Spleen (tissue), 11 donors: ENCODE measurements around the gene ACACB. TPM values are rescaled to one million over a fixed set of nuclear protein-coding genes. Genes with fewer than 3 reads are reported as not detected.

Source experiments
- DNase-seq: peaks from one replicate; pipeline ENCODE4 v3.0.0-alpha.2; 2020
- H3K27ac ChIP-seq, 8 donors: fragments of 200-600 bp; sonication (generic) in 7 of 8; 1 replicate in 4 of 8; 2 replicates in 4 of 8; pipeline versions ENCODE4 v1.5.0 to v1.8.0; 2016 to 2021; ENCODE audit warnings: inconsistent platforms in 4 of 8, mild to moderate bottlenecking in 4 of 8, moderate library complexity in 1 of 8
- H3K27me3 ChIP-seq, 7 donors: fragments of 200-600 bp; sonication (generic) in 6 of 7; replicated peaks in 1 of 7; 1 replicate in 4 of 7; 2 replicates in 3 of 7; pipeline versions ENCODE4 v1.5.0 to v1.8.0; 2016 to 2021; ENCODE audit warnings: inconsistent platforms in 3 of 7, mild to moderate bottlenecking in 1 of 7
- H3K36me3 ChIP-seq, 6 donors: fragments of 200-600 bp; sonication (generic) in 5 of 6; 1 replicate in 4 of 6; 2 replicates in 2 of 6; pipeline versions ENCODE4 v1.5.0 to v1.8.0; 2016 to 2021; ENCODE audit warnings: inconsistent platforms in 2 of 6
- H3K4me1 ChIP-seq, 6 donors: fragments of 200-600 bp; sonication (generic) in 5 of 6; 1 replicate in 3 of 6; 2 replicates in 3 of 6; pipeline versions ENCODE4 v1.5.0 to v1.8.0; 2016 to 2021; ENCODE audit warnings: inconsistent platforms in 3 of 6
- H3K4me3 ChIP-seq, 8 donors: fragments of 200-600 bp; sonication (generic) in 7 of 8; 1 replicate in 4 of 8; 2 replicates in 4 of 8; pipeline versions ENCODE4 v1.5.0 to v1.8.0; 2016 to 2021; ENCODE audit warnings: inconsistent platforms in 4 of 8, mild to moderate bottlenecking in 4 of 8, moderate library complexity in 2 of 8
- H3K9me3 ChIP-seq, 8 donors: fragments of 200-600 bp; sonication (generic) in 7 of 8; 1 replicate in 4 of 8; 2 replicates in 4 of 8; pipeline versions ENCODE4 v1.5.0 to v1.8.0; 2016 to 2021; ENCODE audit warnings: inconsistent platforms in 4 of 8
- CTCF ChIP-seq, 11 experiments: fragments of 200-600 bp in 7 of 11; fragments of 450-650 bp in 4 of 11; sonication (generic) in 4 of 11; IDR thresholded peaks in 8 of 11; conservative IDR thresholded peaks in 3 of 11; 1 replicate in 7 of 11; 2 replicates in 4 of 11; pipeline versions ENCODE4 v1.4.0 to v1.8.0; 2016 to 2021; ENCODE audit warnings: antibody characterized with exemption in 11 of 11, inconsistent platforms in 4 of 11, mild to moderate bottlenecking in 1 of 11
- POLR2A ChIP-seq, 3 donors: fragments of 450-650 bp; IDR thresholded peaks; one replicate each; pipeline ENCODE4 v1.5.1; 2017; ENCODE audit warnings: antibody characterized with exemption in 3 of 3, mild to moderate bottlenecking in 1 of 3
- POLR2AphosphoS5 ChIP-seq, 3 donors: sonication (generic); formaldehyde crosslinking; IDR thresholded peaks; one replicate each; pipeline ENCODE4 v1.5.1; 2017; ENCODE audit warnings: antibody characterized with exemption in 3 of 3
- WGBS, 5 donors: extraction: QIAGEN DNeasy Blood & Tissue Kit in 3 of 5; methylation state at CpG; one replicate each; pipeline versions ENCODE4 v1.1.5 to v1.1.7; 2013 to 2018; 5-methylcytosine and 5-hydroxymethylcytosine counted together
- intact Hi-C: fragments of 100-400 bp; cut with DNase I; formaldehyde crosslinking; loops from one replicate; pipeline ENCODE4 v1.15.0; 2023; ENCODE audit warnings: low total_unique reads
- polyA plus RNA-seq, 3 donors: library from polyadenylated mRNA; stranded (reverse); fragments of 200-250 nt; gene quantifications; one replicate each; pipeline ENCODE4 v1.2.1, GENCODE V29; 2013
- total RNA-seq, 7 donors: library from RNA; depleted of rRNA in 3 of 7; stranded (reverse); fragments of >200 nt in 3 of 7; fragmentation: NEBNext Ultra II Directional in 4 of 7; extraction: Animal tissue kit (Norgen Biotek cat#: 25700) in 4 of 7; gene quantifications; one replicate each; pipeline versions ENCODE4 v1.1.0 to v1.2.1, GENCODE V29; 2016 to 2021
- donor health status: healthy with polysubstance abuse.
- donor health status: DM: no; HTN: no; CAD: no; lungs with moderate emphysema.
- donor health status: DM: no; HTN: no; CAD: no.
- donor health status: Bipolar disorder and iron deficiency.
- donor health status: healthy.
- donor health status: DM: no; HTN: no; CAD: no.
- donor health status: DM: yes; HTN: yes; CAD: no.

Gene ACACB
- total and polyA plus RNA-seq, 10 donors = 2.8 to 111 (median 29.1) TPM

- H3K4me3 ChIP-seq = peak overlapping the region in 6 of 8 donors; percentile 76 to 98 (median 95)
- no peaks in the 10 kb centered on the region for H3K9me3 ChIP-seq
- peaks cover 0 to 41% (median 24%) of the 10 kb centered on the region in 6 donors for H3K36me3 ChIP-seq
- intact Hi-C loops = loop anchor here (10.0 kb wide), 2 partner anchors 435 to 535 kb away; partner anchors contain the start of genes ISCU and SART3
- peaks cover 0 to 8% (median 0%) of the 10 kb centered on the region in 7 donors for H3K27me3 ChIP-seq
- DNase-seq = no peak
- H3K27ac ChIP-seq = peak overlapping the region in 7 of 8 donors; percentile 72 to 90 (median 89)
- 61 to 73% (median 69%) methylated on average over 12 of the region's 12 CpGs for WGBS, 5 donors
- TF ChIP-seq POLR2A (IDR thresholded peaks at IDR 0.05) (no peak), CTCF (IDR thresholded peaks at IDR 0.05 in 8 of 11, conservative IDR thresholded peaks at IDR 0.05 in 3 of 11) (no peak), POLR2AphosphoS5 (IDR thresholded peaks at IDR 0.05) (no peak)
- H3K4me1 ChIP-seq = peaks cover 6 to 49% (median 32%) of the 10 kb centered on the region in 6 donors
These were observed 16.9 kb upstream of the ACACB start for GRCh38 chr12:109099431-109100020.

GRCh38 chr12:109100741-109101140 is 15.6 kb upstream of the ACACB start:
- no peak overlapping the region for H3K4me3 ChIP-seq
- TF ChIP-seq CTCF (IDR thresholded peaks at IDR 0.05 in 8 of 11, conservative IDR thresholded peaks at IDR 0.05 in 3 of 11) = no peak
- no peak for TF ChIP-seq POLR2A (IDR thresholded peaks at IDR 0.05)
- no peak for TF ChIP-seq POLR2AphosphoS5 (IDR thresholded peaks at IDR 0.05)
- intact Hi-C loops = no loop called here
- WGBS, 5 donors = 58 to 91% (median 76%) methylated on average over 4 of the region's 4 CpGs
- H3K36me3 ChIP-seq = peaks cover 0 to 53% (median 36%) of the 10 kb centered on the region in 6 donors
- no peak overlapping the region for H3K27ac ChIP-seq
- no peak for DNase-seq
- peaks cover 0 to 8% (median 0%) of the 10 kb centered on the region in 7 donors for H3K27me3 ChIP-seq
- peaks cover 6 to 49% (median 32%) of the 10 kb centered on the region in 6 donors for H3K4me1 ChIP-seq
- H3K9me3 ChIP-seq = no peaks in the 10 kb centered on the region

GRCh38 chr12:109102491-109102890 is 13.9 kb upstream of the ACACB start:
- H3K27ac ChIP-seq = no peak overlapping the region
- intact Hi-C loops = no loop called here
- no peaks in the 10 kb centered on the region for H3K27me3 ChIP-seq
- no peak for TF ChIP-seq POLR2A (IDR thresholded peaks at IDR 0.05)
- no peak for TF ChIP-seq POLR2AphosphoS5 (IDR thresholded peaks at IDR 0.05)
- TF ChIP-seq CTCF (IDR thresholded peaks at IDR 0.05 in 8 of 11, conservative IDR thresholded peaks at IDR 0.05 in 3 of 11) = no peak
- no peaks in the 10 kb centered on the region for H3K9me3 ChIP-seq
- no peak for DNase-seq
- H3K36me3 ChIP-seq = peaks cover 0 to 70% (median 49%) of the 10 kb centered on the region in 6 donors
- peaks cover 2 to 42% (median 27%) of the 10 kb centered on the region in 6 donors for H3K4me1 ChIP-seq
- WGBS, 5 donors = 90 to 97% (median 93%) methylated on average over 3 of the region's 3 CpGs
- H3K4me3 ChIP-seq = no peak overlapping the region

GRCh38 chr12:109105176-109105575 is 11.2 kb upstream of the ACACB start:
- TF ChIP-seq CTCF (IDR thresholded peaks at IDR 0.05 in 8 of 11, conservative IDR thresholded peaks at IDR 0.05 in 3 of 11) = no peak
- TF ChIP-seq POLR2AphosphoS5 (IDR thresholded peaks at IDR 0.05) = no peak
- no peak for TF ChIP-seq POLR2A (IDR thresholded peaks at IDR 0.05)
- Histone ChIP-seq H3K4me1 (peaks cover 0 to 19% (median 4%) of the 10 kb centered on the region in 6 donors), H3K9me3 (no peaks in the 10 kb centered on the region), H3K27me3 (no peaks in the 10 kb centered on the region), H3K36me3 (peaks cover 0 to 97% (median 67%) of the 10 kb centered on the region in 6 donors), H3K4me3 (no peak overlapping the region), H3K27ac (no peak overlapping the region)
- 89 to 99% (median 97%) methylated on average over 5 of the region's 5 CpGs for WGBS, 5 donors
- no peak for DNase-seq
- intact Hi-C loops = no loop called here
